Cardiac fibroblast (primary cell): ENCODE data around the gene FNDC3B.

Source experiments
- DNase-seq, 2 donors: peaks; one replicate each; pipeline versions ENCODE4 v3.0.0 to v3.0.0-alpha.2; 2010; ENCODE audit warnings: low read depth in 2 of 2
- H3K4me3 ChIP-seq, 2 donors: replicated peaks in 1 of 2; 1 replicate in 1 of 2; 2 replicates in 1 of 2; pipeline ENCODE4 v1.5.1; 2011; ENCODE audit warnings: low read depth in 2 of 2, low read length in 2 of 2, mild to moderate bottlenecking in 2 of 2, moderate library complexity in 1 of 2
- TF ChIP-seq, protein P1 (sequence below): IDR thresholded peaks from one replicate; pipeline ENCODE4 v1.5.1; 2011; ENCODE audit warnings: low read depth, mild to moderate bottlenecking, low read length, inconsistent platforms

Gene FNDC3B

DNA sequence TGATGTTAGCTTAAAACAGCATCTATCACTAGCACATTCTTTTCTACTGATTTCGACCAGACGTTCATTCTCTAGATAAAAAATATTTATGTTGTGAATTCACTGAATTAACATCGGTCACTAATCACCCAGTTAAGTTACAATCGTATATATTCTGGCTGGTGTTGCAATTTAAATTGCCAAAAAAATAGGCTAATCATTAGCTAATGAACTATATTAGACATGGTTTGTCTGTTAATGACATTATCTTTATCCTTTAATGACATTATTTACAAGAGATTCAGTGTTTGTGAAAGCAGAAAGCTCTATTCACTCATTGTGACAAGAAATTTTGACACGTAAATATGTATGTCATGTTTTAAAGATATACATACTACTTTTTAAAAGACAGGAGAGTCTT lies 402.2 kb downstream of the FNDC3B start:
- no peak overlapping the region for H3K4me3 ChIP-seq
- TF ChIP-seq, protein P1, sequence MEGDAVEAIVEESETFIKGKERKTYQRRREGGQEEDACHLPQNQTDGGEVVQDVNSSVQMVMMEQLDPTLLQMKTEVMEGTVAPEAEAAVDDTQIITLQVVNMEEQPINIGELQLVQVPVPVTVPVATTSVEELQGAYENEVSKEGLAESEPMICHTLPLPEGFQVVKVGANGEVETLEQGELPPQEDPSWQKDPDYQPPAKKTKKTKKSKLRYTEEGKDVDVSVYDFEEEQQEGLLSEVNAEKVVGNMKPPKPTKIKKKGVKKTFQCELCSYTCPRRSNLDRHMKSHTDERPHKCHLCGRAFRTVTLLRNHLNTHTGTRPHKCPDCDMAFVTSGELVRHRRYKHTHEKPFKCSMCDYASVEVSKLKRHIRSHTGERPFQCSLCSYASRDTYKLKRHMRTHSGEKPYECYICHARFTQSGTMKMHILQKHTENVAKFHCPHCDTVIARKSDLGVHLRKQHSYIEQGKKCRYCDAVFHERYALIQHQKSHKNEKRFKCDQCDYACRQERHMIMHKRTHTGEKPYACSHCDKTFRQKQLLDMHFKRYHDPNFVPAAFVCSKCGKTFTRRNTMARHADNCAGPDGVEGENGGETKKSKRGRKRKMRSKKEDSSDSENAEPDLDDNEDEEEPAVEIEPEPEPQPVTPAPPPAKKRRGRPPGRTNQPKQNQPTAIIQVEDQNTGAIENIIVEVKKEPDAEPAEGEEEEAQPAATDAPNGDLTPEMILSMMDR, result no peak

DNA sequence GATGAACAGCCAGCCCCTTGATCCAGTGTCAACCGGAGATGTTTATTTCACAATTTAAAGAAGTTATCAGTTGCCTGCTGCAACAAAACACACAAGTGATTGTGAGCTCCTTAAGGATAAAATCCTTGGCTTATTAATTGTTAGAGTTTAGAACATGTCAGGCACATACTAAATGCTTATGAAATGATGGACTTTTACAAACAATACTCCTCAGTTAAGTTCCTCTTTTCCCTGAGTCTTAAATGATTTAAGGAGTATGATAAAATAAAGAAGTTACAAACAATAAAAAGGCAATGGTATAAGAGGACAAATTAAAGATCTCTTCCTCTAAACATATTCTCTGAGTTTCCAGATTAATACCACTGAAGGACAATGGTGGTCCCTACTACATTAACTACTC lies 403.2 kb downstream of the FNDC3B start:
- no peak overlapping the region for H3K4me3 ChIP-seq
- TF ChIP-seq, protein P1, result no peak
- DNase-seq, result no peak

More for the DNA sequence above, 402.2 kb downstream of the FNDC3B start:
- no peak for DNase-seq

DNA sequence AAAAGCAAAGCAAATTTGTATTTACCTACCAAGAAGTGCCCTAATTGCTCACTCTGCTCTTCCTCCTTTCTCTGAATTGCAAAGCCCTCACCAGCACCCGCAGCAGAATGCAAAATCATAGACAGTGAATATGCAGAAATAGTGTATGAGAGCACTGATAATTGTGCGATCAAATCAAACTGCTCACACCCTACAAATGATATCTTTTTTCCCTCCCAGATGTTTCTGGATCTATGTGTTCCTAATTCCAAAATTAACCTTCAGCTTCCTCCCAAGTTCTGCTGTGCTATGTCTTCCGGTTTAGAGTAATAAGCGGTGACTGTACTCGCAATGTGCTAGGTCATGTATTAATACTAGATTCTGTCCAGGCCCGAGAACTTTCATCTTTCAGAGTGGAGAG lies 405.4 kb downstream of the FNDC3B start:
- TF ChIP-seq, protein P1, result no peak
- H3K4me3 ChIP-seq, result no peak overlapping the region
- DNase-seq, result no peak

DNA sequence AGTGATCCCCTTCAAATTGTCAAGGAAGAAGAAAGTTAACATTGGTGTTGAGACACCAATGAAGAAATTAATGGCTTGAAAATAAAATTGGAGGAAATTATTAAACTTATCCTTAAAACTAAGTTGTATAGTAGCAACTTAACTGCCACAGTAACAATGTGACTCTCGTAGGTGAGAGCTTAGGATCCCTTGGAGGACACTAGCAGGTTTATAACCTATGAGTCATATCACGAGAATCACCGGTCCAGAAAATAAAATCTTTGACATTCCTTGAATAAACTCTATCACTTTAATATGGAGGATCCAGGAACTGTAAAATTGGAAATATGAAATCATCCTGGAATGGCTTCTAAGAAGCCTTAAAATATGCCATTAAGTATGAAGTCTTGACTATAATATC lies 406.8 kb downstream of the FNDC3B start:
- TF ChIP-seq, protein P1, result no peak
- DNase-seq, result no peak

DNA sequence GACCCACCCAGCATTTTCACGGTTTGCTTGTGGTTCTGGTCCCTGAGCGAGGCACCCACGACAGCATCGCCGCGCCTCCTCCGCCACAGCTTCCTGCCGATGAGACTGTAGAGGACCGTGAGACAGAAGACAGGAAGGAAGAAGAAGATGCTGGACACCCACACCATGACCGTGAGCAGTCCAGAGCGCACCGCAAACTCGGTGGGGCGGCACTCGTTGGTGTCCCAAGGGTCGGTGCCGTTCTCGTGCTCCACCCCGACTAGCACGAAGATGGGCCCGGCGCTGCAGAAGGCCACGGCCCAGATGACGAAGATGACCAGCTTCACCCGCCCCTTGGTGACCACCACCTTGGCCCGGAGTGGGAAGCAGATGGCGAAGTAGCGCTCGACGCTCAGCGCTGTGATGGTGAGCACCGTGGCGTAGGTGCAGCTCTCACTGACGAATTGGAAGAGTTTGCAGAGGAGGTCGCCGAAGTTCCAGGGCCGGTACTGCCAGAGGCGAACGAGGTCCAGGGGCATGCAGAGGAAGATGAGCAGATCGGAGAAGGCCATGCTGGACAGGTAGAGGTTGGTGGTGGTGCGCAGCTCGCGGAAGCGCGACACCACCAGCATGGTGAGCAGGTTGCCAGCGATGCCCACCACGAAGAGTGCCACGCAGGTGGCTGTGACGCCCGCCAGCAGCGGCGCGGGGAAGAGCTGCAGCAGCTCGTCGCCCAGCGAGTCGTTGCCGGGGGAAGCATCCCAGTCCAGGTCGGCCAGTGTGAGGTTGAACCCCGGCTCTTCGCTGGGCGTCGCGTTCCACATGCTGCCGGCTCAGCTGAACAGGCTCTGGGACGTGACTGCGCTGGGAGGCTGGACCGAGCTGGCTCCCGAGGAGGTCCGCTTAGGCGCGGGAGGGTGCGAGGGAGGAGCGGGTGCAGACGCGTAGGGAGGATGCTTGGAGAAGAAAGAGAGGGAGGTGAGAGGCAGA lies 408.5 kb downstream of the FNDC3B start, which contains the start of gene GHSR:
GHSR (minus strand) TSS at position 846 of the 969 bp plus-strand sequence; CDS start at position 803, 43 bp downstream.
- H3K4me3 ChIP-seq, result no peak within 1 kb of the TSS
- TF ChIP-seq, protein P1, result no peak
- no peak for DNase-seq

More for the DNA sequence above, 406.8 kb downstream of the FNDC3B start:
- H3K4me3 ChIP-seq, result no peak overlapping the region

DNA sequence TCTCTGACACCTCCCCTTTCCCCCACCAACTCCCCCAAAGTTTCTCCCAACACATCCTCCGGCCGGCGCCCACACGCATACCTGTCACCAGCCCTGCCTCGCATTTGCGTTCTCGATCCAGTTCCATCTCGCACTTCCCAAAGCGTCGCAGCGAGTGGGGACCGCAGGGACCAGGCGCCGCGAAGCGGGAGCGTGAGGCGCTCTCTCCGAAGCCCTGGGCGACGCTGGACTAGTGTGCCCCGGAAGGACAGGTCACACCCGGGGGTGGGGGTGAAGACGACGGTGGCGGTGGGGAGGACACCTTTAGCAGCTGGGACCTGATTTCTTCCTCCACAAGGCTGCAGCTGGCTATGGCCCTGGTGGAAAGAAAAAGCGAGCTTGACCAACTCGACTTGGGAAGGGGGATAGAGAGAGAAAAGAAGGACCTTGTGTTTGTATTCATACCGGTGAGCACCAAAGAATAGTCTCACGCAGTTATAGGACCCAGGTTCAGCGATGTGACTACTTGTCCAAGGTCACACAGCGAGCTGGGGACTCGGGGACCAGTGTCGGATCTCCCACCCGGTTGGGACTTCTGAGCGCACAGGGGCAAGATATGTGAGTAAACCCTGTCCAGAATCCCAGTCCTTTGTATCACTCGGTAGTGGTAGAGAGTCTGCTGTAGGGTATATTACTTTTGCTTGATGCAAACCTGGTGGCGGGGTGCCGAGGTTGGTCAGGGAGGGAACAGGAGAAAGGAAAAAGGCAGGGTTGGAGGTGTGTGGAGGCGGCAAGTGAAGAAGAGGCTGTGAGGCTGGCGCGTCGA lies 409.5 kb downstream of the FNDC3B start:
- no peak overlapping the region for H3K4me3 ChIP-seq
- TF ChIP-seq, protein P1, result no peak
- no peak for DNase-seq
